HL-60 (cell line): ENCODE data around the gene AGAP1.

Experiments used
- DNase-seq, 2 experiments: peaks; one replicate each; pipeline ENCODE4 v3.0.0-alpha.2; 2010 to 2020; ENCODE audit warnings: low read depth in 1 of 2, low spot score in 1 of 2
- H3K27ac ChIP-seq: fragments of 250-450 bp; sonication (Bioruptor Pico); replicated peaks from 2 replicates; pipeline ENCODE4 v1.5.1; 2020; ENCODE audit warnings: mild to moderate bottlenecking, moderate library complexity
- H3K27me3 ChIP-seq: fragments of 250-450 bp; sonication (Bioruptor Pico); 2 replicates; pipeline ENCODE4 v1.5.1; 2021; ENCODE audit warnings: mild to moderate bottlenecking, moderate library complexity; ENCODE audit not compliant: insufficient read depth, poor library complexity, severe bottlenecking
- H3K4me3 ChIP-seq: replicated peaks from 2 replicates; pipeline ENCODE4 v1.5.1; 2011; ENCODE audit warnings: mild to moderate bottlenecking, control low read depth, low read length; ENCODE audit not compliant: insufficient read depth
- CTCF ChIP-seq: IDR thresholded peaks from one replicate; pipeline ENCODE4 v1.5.1; 2011; ENCODE audit warnings: low read length, control low read depth, inconsistent platforms; ENCODE audit not compliant: insufficient read depth
- GABPA ChIP-seq: IDR thresholded peaks from 2 replicates; pipeline ENCODE4 v1.6.1; 2012; ENCODE audit warnings: low read depth
- POLR2AphosphoS5 ChIP-seq: IDR thresholded peaks from 2 replicates; pipeline ENCODE4 v1.6.1; 2012; ENCODE audit warnings: low read depth
- REST ChIP-seq: IDR thresholded peaks from 2 replicates; pipeline ENCODE4 v1.6.1; 2012; ENCODE audit warnings: low read depth; ENCODE audit not compliant: insufficient replicate concordance
- SPI1 ChIP-seq: IDR thresholded peaks from 2 replicates; pipeline ENCODE4 v1.6.1; 2012; ENCODE audit warnings: low read depth, mild to moderate bottlenecking, borderline replicate concordance

AGAP1 gene

GRCh38 chr2:235850771-235851551, 357.1 kb downstream of the AGAP1 start:
- no peak overlapping the region for H3K27ac ChIP-seq
- TF ChIP-seq REST: peak; percentile 58
- TF ChIP-seq SPI1: no peak
- no peak for DNase-seq

GRCh38 chr2:235851828-235852525, 358.1 kb downstream of the AGAP1 start:
- Histone ChIP-seq H3K4me3 (no peak overlapping the region), H3K27me3 (no peaks in the 10 kb centered on the region), H3K27ac (no peak overlapping the region)
- TF ChIP-seq REST (no peak), CTCF (no peak), GABPA (no peak), POLR2AphosphoS5 (no peak), SPI1 (no peak)
- no peak for DNase-seq

More at GRCh38 chr2:235850771-235851551, 357.1 kb downstream of the AGAP1 start:
- H3K27me3 ChIP-seq: no peaks in the 10 kb centered on the region
- no peak overlapping the region for H3K4me3 ChIP-seq

GRCh38 chr2:235852526-235852920, 358.7 kb downstream of the AGAP1 start:
- no peak for DNase-seq
- TF ChIP-seq REST: no peak
- no peak for TF ChIP-seq POLR2AphosphoS5
- TF ChIP-seq SPI1: no peak
- no peak for TF ChIP-seq CTCF
- no peak for TF ChIP-seq GABPA
- H3K27ac ChIP-seq: no peak overlapping the region
- H3K4me3 ChIP-seq: no peak overlapping the region
- H3K27me3 ChIP-seq: no peaks in the 10 kb centered on the region
